IMR-90 (cell line): ENCODE results near the gene ACP2. TPM values are rescaled to one million over a fixed set of nuclear protein-coding genes. Genes with fewer than 3 reads are reported as not detected.

Source experiments
- ATAC-seq: fragments of 200-7000 bp; cut with Tn5 transposase; 2 replicates; pipeline ENCODE4 v1.9.1; 2020; ENCODE audit warnings: low read depth, mild to moderate bottlenecking, moderate library complexity
- BruUV-seq: library from RNA; stranded (reverse); fragments of 400-500 nt; replicated peaks from 2 replicates; lab custom pipeline; 2021; lab: Mats Ljungman, UMichigan
- CTCF ChIA-PET: fragments of 300-600 bp; formaldehyde crosslinking; extraction: SDS; loops from one replicate; lab custom pipeline; 2021; ENCODE audit warnings: antibody characterized with exemption; lab: Yijun Ruan, JAX
- POLR2A ChIA-PET: fragments of 300-600 bp; sonication (Branson Sonifier 250); formaldehyde crosslinking; loops from one replicate; lab custom pipeline; 2022; ENCODE audit warnings: antibody characterized with exemption; ENCODE audit not compliant: unreplicated experiment; lab: Charles Lee
- DNase-seq: peaks from one replicate; pipeline ENCODE4 v3.0.0; 2013
- H2AFZ ChIP-seq: replicated peaks from 2 replicates; pipeline ENCODE3; 2013; ENCODE audit warnings: low read length, mild to moderate bottlenecking; ENCODE audit not compliant: poor library complexity
- H2AK5ac ChIP-seq: 2 replicates; pipeline ENCODE4 v1.6.1; 2013; ENCODE audit warnings: low read depth, low read length, inconsistent platforms
- H2AK9ac ChIP-seq: replicated peaks from 2 replicates; pipeline ENCODE3; 2013; ENCODE audit warnings: mild to moderate bottlenecking, low read depth, low read length, moderate library complexity; ENCODE audit not compliant: poor library complexity
- H2BK120ac ChIP-seq: 2 replicates; pipeline ENCODE4 v1.6.1; 2013; ENCODE audit warnings: low read depth, low read length, inconsistent platforms
- H2BK15ac ChIP-seq: 3 replicates; pipeline ENCODE4 v1.6.1; 2013; ENCODE audit warnings: low read depth, low read length, inconsistent platforms
- H2BK20ac ChIP-seq: 2 replicates; pipeline ENCODE4 v1.6.1; 2013; ENCODE audit warnings: low read depth, mild to moderate bottlenecking, inconsistent platforms, low read length, moderate library complexity
- H2BK5ac ChIP-seq: 2 replicates; pipeline ENCODE4 v1.6.1; 2013; ENCODE audit warnings: mild to moderate bottlenecking, low read depth, low read length, inconsistent platforms; ENCODE audit not compliant: poor library complexity, severe bottlenecking
- H3K14ac ChIP-seq: replicated peaks from 2 replicates; pipeline ENCODE4 v1.6.1; 2013; ENCODE audit warnings: low read depth, low read length, inconsistent platforms
- H3K18ac ChIP-seq: 2 replicates; pipeline ENCODE4 v1.6.1; 2013; ENCODE audit warnings: low read depth, low read length, control low read depth
- H3K23ac ChIP-seq: 2 replicates; pipeline ENCODE4 v1.6.1; 2013; ENCODE audit warnings: low read depth, low read length, inconsistent platforms
- H3K27ac ChIP-seq: 2 replicates; pipeline ENCODE4 v1.5.1; 2013; ENCODE audit warnings: mild to moderate bottlenecking, control low read depth, low read length; ENCODE audit not compliant: insufficient read depth
- H3K27me3 ChIP-seq: 2 replicates; pipeline ENCODE4 v1.6.1; 2013; ENCODE audit warnings: low read length; ENCODE audit not compliant: control insufficient read depth, insufficient read depth
- H3K36me3 ChIP-seq: 2 replicates; pipeline ENCODE4 v1.6.1; 2013; ENCODE audit warnings: low read length, mixed read lengths; ENCODE audit not compliant: control insufficient read depth, insufficient read depth
- H3K4ac ChIP-seq: 2 replicates; pipeline ENCODE4 v1.6.1; 2013; ENCODE audit warnings: low read depth, low read length, inconsistent platforms
- H3K4me1 ChIP-seq: 2 replicates; pipeline ENCODE4 v1.6.1; 2013; ENCODE audit warnings: low read length, mixed read lengths; ENCODE audit not compliant: control insufficient read depth, insufficient read depth
- H3K4me2 ChIP-seq: 2 replicates; pipeline ENCODE4 v1.6.1; 2013; ENCODE audit warnings: low read depth, mild to moderate bottlenecking, control low read depth, low read length, moderate library complexity
- H3K4me3 ChIP-seq: 2 replicates; pipeline ENCODE4 v1.5.1; 2013; ENCODE audit warnings: low read depth, mild to moderate bottlenecking, control low read depth, low read length, moderate library complexity; ENCODE audit not compliant: insufficient read depth
- H3K56ac ChIP-seq: 2 replicates; pipeline ENCODE4 v1.6.1; 2013; ENCODE audit warnings: low read length, inconsistent platforms; ENCODE audit not compliant: insufficient read depth; ENCODE audit errors: extremely low read depth
- H3K79me1 ChIP-seq, 2 experiments: 2 replicates each; pipeline ENCODE4 v1.6.1; 2013; ENCODE audit warnings: low read length in 2 of 2, inconsistent platforms in 1 of 2, low read depth in 1 of 2
- H3K9ac ChIP-seq: 2 replicates; pipeline ENCODE4 v1.6.1; 2013; ENCODE audit warnings: low read depth, low read length, control low read depth
- H3K9me1 ChIP-seq: 2 replicates; pipeline ENCODE4 v1.6.1; 2013; ENCODE audit warnings: low read length, inconsistent platforms; ENCODE audit not compliant: insufficient read depth
- H3K9me3 ChIP-seq: 2 replicates; pipeline ENCODE4 v1.6.1; 2013; ENCODE audit warnings: low read length; ENCODE audit not compliant: control insufficient read depth, insufficient read depth
- H4K20me1 ChIP-seq: 2 replicates; pipeline ENCODE4 v1.6.1; 2013; ENCODE audit warnings: low read length, inconsistent platforms; ENCODE audit not compliant: insufficient read depth
- H4K5ac ChIP-seq: 2 replicates; pipeline ENCODE4 v1.6.1; 2013; ENCODE audit warnings: mild to moderate bottlenecking, low read depth, low read length, control low read depth
- H4K8ac ChIP-seq, 2 experiments: 2 replicates each; pipeline ENCODE4 v1.6.1; 2013; ENCODE audit warnings: low read depth in 2 of 2, low read length in 2 of 2, control low read depth in 1 of 2, inconsistent platforms in 1 of 2
- H4K91ac ChIP-seq: 2 replicates; pipeline ENCODE4 v1.6.1; 2013; ENCODE audit warnings: low read depth, low read length, inconsistent platforms; ENCODE audit not compliant: insufficient read depth
- BHLHE40 ChIP-seq: fragments of 150-350 bp; IDR thresholded peaks from 2 replicates; pipeline ENCODE4 v1.6.1; 2016; ENCODE audit warnings: mild to moderate bottlenecking, low read depth, low read length
- CEBPB ChIP-seq: IDR thresholded peaks from 2 replicates; pipeline ENCODE4 v1.6.1; 2012; ENCODE audit warnings: low read depth, low read length, improper control_type of control experiment
- CHD1 ChIP-seq: IDR thresholded peaks from 2 replicates; pipeline ENCODE4 v1.6.1; 2012; ENCODE audit warnings: low read depth, low read length, improper control_type of control experiment
- FOS ChIP-seq: fragments of 150-350 bp; IDR thresholded peaks from 2 replicates; pipeline ENCODE4 v1.6.1; 2016; ENCODE audit warnings: low read depth, low read length
- MXI1 ChIP-seq: IDR thresholded peaks from 2 replicates; pipeline ENCODE4 v1.6.1; 2012; ENCODE audit warnings: low read depth, mild to moderate bottlenecking, low read length, moderate library complexity, borderline replicate concordance
- NFE2L2 ChIP-seq: fragments of 150-350 bp; IDR thresholded peaks from 2 replicates; pipeline ENCODE4 v1.6.1; 2016; ENCODE audit warnings: low read depth, mild to moderate bottlenecking, low read length
- POLR2A ChIP-seq: IDR thresholded peaks from 2 replicates; pipeline ENCODE4 v1.6.1; 2012; ENCODE audit warnings: mild to moderate bottlenecking, low read depth, low read length
- RAD21 ChIP-seq: IDR thresholded peaks from 2 replicates; pipeline ENCODE4 v1.6.1; 2012; ENCODE audit warnings: low read length, improper control_type of control experiment
- RCOR1 ChIP-seq: IDR thresholded peaks from 2 replicates; pipeline ENCODE4 v1.6.1; 2012; ENCODE audit warnings: mild to moderate bottlenecking, low read length, improper control_type of control experiment; ENCODE audit not compliant: insufficient replicate concordance
- RFX5 ChIP-seq: IDR thresholded peaks from 2 replicates; pipeline ENCODE4 v1.8.0; 2012; ENCODE audit warnings: low read depth, mild to moderate bottlenecking, low read length, moderate library complexity
- SMC3 ChIP-seq: fragments of 150-350 bp; IDR thresholded peaks from 2 replicates; pipeline ENCODE4 v1.6.1; 2016; ENCODE audit warnings: low read depth, mild to moderate bottlenecking, antibody characterized with exemption, low read length, moderate library complexity
- WGBS, 2 experiments: methylation state at CpG; one replicate each; pipeline versions ENCODE4 v1.1.5 to v1.1.7; 2013; ENCODE audit warnings: missing lambda C conversion rate in 2 of 2; ENCODE audit not compliant: insufficient read length in 1 of 2; ENCODE audit errors: extremely low coverage in 2 of 2; 5-methylcytosine and 5-hydroxymethylcytosine counted together
- dilution Hi-C: fragments of 300-500 bp; cut with HindIII; formaldehyde crosslinking; loops from one replicate; pipeline ENCODE4 v1.14.3; 2018; ENCODE audit warnings: low sequenced_read_pairs; ENCODE audit not compliant: unreplicated experiment
- in situ Hi-C: fragments of 300-500 bp; cut with MboI; formaldehyde crosslinking; loops from 3 replicates; pipeline ENCODE4 v1.14.3; 2019; ENCODE audit warnings: low sequenced_read_pairs, inconsistent platforms, mixed read lengths
- intact Hi-C: fragments of 100-400 bp; cut with micrococcal nuclease; formaldehyde crosslinking; loops from 2 replicates; pipeline ENCODE4 v1.10.0; 2022
- polyA plus RNA-seq, 3 experiments: library from polyadenylated mRNA; depleted of rRNA; stranded (reverse); fragments of >200 nt; gene quantifications; 2 replicates each; pipeline ENCODE4 v1.2.3, GENCODE V29; 2012; ENCODE audit warnings: low replicate concordance in 1 of 3
- total RNA-seq: library from RNA; depleted of rRNA; stranded (reverse); fragments of >200 nt; gene quantifications from 2 replicates; pipeline ENCODE4 v1.2.3, GENCODE V29; 2012
- TF ChIP-seq, protein P1 (sequence below): fragments of 150-350 bp; IDR thresholded peaks from 2 replicates; pipeline ENCODE4 v1.6.1; 2017; ENCODE audit warnings: mild to moderate bottlenecking, antibody characterized with exemption, low read length, low read depth
- TF ChIP-seq, protein P2 (sequence below): conservative IDR thresholded peaks from 2 replicates; pipeline ENCODE4 v1.5.1; 2012; ENCODE audit warnings: mild to moderate bottlenecking, low read depth, low read length, improper control_type of control experiment
- TF ChIP-seq, protein P3 (sequence below): fragments of 150-350 bp; IDR thresholded peaks from 2 replicates; pipeline ENCODE4 v1.6.1; 2016; ENCODE audit warnings: low read depth, mild to moderate bottlenecking, low read length, moderate library complexity, borderline replicate concordance

Gene ACP2
- total and polyA plus RNA-seq, 2 of the 4 experiments (the other 2 are of a cell fraction), result 17.7 to 23.6 TPM

DNA sequence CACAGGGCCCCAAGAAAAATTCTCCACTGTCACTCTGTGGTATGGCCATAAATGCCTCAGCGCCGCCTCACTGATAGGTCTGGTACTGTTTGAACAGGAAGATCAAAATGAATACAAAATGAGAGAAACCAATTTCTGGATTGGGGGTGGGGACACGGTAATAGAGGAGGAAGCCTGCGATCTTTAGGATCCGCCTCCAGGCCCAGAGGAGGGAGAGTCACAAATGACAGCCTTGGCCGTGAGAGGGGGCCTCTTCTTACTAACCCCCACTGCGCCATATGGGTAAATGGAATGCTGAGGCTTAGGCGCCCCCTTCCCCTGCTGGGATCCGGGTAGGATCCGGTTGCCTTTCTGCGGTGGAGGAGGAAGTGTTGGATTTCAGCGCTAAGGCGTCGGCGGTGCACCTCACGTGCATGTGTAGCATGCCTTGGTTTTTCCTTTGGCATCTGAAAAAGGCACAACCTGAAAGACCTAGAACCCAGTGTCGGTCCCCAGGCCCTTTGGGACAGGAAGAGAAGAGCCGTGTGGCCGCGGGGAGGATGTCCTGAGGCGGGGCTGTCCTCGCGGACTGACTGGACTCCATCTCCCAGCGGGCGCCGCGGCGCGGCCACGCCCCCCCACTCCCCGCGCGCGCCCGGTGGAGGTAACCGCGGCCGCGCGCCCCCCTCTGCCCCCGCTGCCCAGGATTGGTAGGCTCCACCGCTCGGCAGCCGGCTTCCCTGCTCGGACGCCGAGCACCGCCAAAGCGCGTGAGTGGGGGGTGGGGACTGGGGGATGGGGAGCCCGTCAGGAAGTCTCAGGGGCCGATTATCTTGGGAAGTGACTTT lies 20.6 kb upstream of the ACP2 start:
- Histone ChIP-seq H4K8ac (peak overlapping the region; percentile 96), H3K4me3 (peak overlapping the region; percentile 89), H2BK20ac (peak overlapping the region; percentile 76), H3K9me3 (no peaks in the 10 kb centered on the region), H3K14ac (peak overlapping the region; percentile 99), H3K4me2 (peak overlapping the region; percentile 96), H3K27ac (peak overlapping the region; percentile 99), H3K23ac (peak overlapping the region; percentile 97), H2BK120ac (peak overlapping the region; percentile 90), H4K91ac (peak overlapping the region; percentile 96), H4K20me1 (peaks cover 34% of the 10 kb centered on the region), H3K4ac (peak overlapping the region; percentile 99), H3K79me1 (peaks cover 19 to 47% of the 10 kb centered on the region in 2 experiments), H3K9me1 (peaks cover 26% of the 10 kb centered on the region), H2AK9ac (peak overlapping the region; percentile 94), H3K4me1 (peaks cover 20% of the 10 kb centered on the region), H3K36me3 (no peaks in the 10 kb centered on the region), H4K5ac (peak overlapping the region; percentile 97), H2AFZ (peak overlapping the region; percentile 96), H2BK5ac (peak overlapping the region; percentile 94), H3K56ac (peak overlapping the region; percentile 82), H3K18ac (peak overlapping the region; percentile 98), H2AK5ac (peak overlapping the region; percentile 60), H3K27me3 (no peaks in the 10 kb centered on the region), H2BK15ac (peak overlapping the region; percentile 84; the same call in 2 of the 3 replicates), H3K9ac (peak overlapping the region; percentile 95)
- 0% methylated on average over 2 of the region's 52 CpGs; no CpG with 5 or more reads in 1 of the 2 experiments for WGBS, 2 experiments
- CTCF ChIA-PET, result interaction anchor here (1.0 kb wide), 1 partner anchor 10 kb away, joined by 3 read pairs; no protein-coding TSS in a partner anchor
- ATAC-seq (peak; percentile 76), DNase-seq (peak; percentile 82)
- intact Hi-C loops, result no loop called here
- dilution Hi-C loops, result no loop called here
- BruUV-seq, result no TSS peak
- POLR2A ChIA-PET, result no interaction called here
- in situ Hi-C loops, result no loop called here
- no peak for TF ChIP-seq NFE2L2
- TF ChIP-seq RFX5, result no peak
- TF ChIP-seq, protein P1, sequence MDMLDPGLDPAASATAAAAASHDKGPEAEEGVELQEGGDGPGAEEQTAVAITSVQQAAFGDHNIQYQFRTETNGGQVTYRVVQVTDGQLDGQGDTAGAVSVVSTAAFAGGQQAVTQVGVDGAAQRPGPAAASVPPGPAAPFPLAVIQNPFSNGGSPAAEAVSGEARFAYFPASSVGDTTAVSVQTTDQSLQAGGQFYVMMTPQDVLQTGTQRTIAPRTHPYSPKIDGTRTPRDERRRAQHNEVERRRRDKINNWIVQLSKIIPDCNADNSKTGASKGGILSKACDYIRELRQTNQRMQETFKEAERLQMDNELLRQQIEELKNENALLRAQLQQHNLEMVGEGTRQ, result 0 out of 2 replicates have a peak, but pooled peaks have one; percentile 1
- TF ChIP-seq POLR2A, result no peak; the same call in 1 of the 2 replicates
- no peak for TF ChIP-seq CEBPB
- TF ChIP-seq BHLHE40, result peak; percentile 95
- no peak for TF ChIP-seq CHD1
- peak; percentile 20; the same call in 1 of the 2 replicates for TF ChIP-seq RAD21
- TF ChIP-seq, protein P2, sequence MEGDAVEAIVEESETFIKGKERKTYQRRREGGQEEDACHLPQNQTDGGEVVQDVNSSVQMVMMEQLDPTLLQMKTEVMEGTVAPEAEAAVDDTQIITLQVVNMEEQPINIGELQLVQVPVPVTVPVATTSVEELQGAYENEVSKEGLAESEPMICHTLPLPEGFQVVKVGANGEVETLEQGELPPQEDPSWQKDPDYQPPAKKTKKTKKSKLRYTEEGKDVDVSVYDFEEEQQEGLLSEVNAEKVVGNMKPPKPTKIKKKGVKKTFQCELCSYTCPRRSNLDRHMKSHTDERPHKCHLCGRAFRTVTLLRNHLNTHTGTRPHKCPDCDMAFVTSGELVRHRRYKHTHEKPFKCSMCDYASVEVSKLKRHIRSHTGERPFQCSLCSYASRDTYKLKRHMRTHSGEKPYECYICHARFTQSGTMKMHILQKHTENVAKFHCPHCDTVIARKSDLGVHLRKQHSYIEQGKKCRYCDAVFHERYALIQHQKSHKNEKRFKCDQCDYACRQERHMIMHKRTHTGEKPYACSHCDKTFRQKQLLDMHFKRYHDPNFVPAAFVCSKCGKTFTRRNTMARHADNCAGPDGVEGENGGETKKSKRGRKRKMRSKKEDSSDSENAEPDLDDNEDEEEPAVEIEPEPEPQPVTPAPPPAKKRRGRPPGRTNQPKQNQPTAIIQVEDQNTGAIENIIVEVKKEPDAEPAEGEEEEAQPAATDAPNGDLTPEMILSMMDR, result peak; percentile 24; the same call in 1 of the 2 replicates
- no peak for TF ChIP-seq SMC3
- TF ChIP-seq FOS, result no peak
- no peak for TF ChIP-seq RCOR1
- TF ChIP-seq, protein P3, sequence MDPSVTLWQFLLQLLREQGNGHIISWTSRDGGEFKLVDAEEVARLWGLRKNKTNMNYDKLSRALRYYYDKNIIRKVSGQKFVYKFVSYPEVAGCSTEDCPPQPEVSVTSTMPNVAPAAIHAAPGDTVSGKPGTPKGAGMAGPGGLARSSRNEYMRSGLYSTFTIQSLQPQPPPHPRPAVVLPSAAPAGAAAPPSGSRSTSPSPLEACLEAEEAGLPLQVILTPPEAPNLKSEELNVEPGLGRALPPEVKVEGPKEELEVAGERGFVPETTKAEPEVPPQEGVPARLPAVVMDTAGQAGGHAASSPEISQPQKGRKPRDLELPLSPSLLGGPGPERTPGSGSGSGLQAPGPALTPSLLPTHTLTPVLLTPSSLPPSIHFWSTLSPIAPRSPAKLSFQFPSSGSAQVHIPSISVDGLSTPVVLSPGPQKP, result no peak
- TF ChIP-seq MXI1, result 0 out of 2 replicates have a peak, but pooled peaks have one; percentile 51
